OCI-LY1 (cell line): ENCODE data around the gene RGP1.

ENCODE experiments used
- H2AFZ ChIP-seq: fragments of 200-600 bp; sonication (generic), shearing (Covaris generic); 2 replicates; pipeline ENCODE4 v1.6.0; 2014; ENCODE audit warnings: antibody characterized with exemption, mild to moderate bottlenecking, low read length
- H3F3A ChIP-seq: fragments of 200-600 bp; sonication (generic), shearing (Covaris generic); 2 replicates; pipeline ENCODE4 v1.6.0; 2014; ENCODE audit warnings: mild to moderate bottlenecking, antibody characterized with exemption, low read length, moderate library complexity; ENCODE audit not compliant: insufficient read depth
- H3K27ac ChIP-seq: fragments of 200-600 bp; sonication (generic); 2 replicates; pipeline ENCODE4 v1.5.1; 2014; ENCODE audit warnings: low read length, mixed run types, mild to moderate bottlenecking, low read depth; ENCODE audit not compliant: poor library complexity, severe bottlenecking
- H3K27me3 ChIP-seq: fragments of 200-600 bp; sonication (generic); 2 replicates; pipeline ENCODE4 v1.6.0; 2014; ENCODE audit warnings: antibody characterized with exemption, mild to moderate bottlenecking, low read length, moderate library complexity; ENCODE audit not compliant: insufficient read depth
- H3K36me3 ChIP-seq: fragments of 200-600 bp; sonication (generic); 2 replicates; pipeline ENCODE4 v1.6.1; 2014; ENCODE audit warnings: mild to moderate bottlenecking, antibody characterized with exemption, low read length, moderate library complexity, mixed read lengths; ENCODE audit not compliant: insufficient read depth
- H3K4me1 ChIP-seq: fragments of 200-600 bp; sonication (generic); 2 replicates; pipeline ENCODE4 v1.5.1; 2014; ENCODE audit warnings: mild to moderate bottlenecking, low read length, moderate library complexity; ENCODE audit not compliant: insufficient read depth, severe bottlenecking
- H3K4me2 ChIP-seq: fragments of 200-600 bp; sonication (generic), shearing (Covaris generic); 2 replicates; pipeline ENCODE4 v1.6.1; 2014; ENCODE audit warnings: low read length
- H3K4me3 ChIP-seq: fragments of 200-600 bp; sonication (generic); 2 replicates; pipeline ENCODE4 v1.5.1; 2014; ENCODE audit warnings: low read length, low read depth, mild to moderate bottlenecking, mixed read lengths; ENCODE audit not compliant: poor library complexity, severe bottlenecking
- H3K79me2 ChIP-seq: fragments of 200-600 bp; shearing (Covaris generic); 2 replicates; pipeline ENCODE4 v1.6.1; 2016; ENCODE audit warnings: mixed run types, low read length, mixed read lengths; ENCODE audit not compliant: insufficient read depth
- H3K9ac ChIP-seq: fragments of 200-600 bp; sonication (generic), shearing (Covaris generic); 2 replicates; pipeline ENCODE4 v1.6.1; 2014; ENCODE audit warnings: mild to moderate bottlenecking, low read length, mixed read lengths
- H3K9me2 ChIP-seq: fragments of 200-600 bp; sonication (generic), shearing (Covaris generic); 2 replicates; pipeline ENCODE4 v1.6.1; 2014; ENCODE audit warnings: low read depth, mild to moderate bottlenecking, low read length, mixed read lengths
- H3K9me3 ChIP-seq: fragments of 200-600 bp; shearing (Covaris generic); 2 replicates; pipeline ENCODE4 v1.6.1; 2014; ENCODE audit warnings: low read length, mixed read lengths
- H4K20me1 ChIP-seq: fragments of 200-600 bp; sonication (generic), shearing (Covaris generic); 2 replicates; pipeline ENCODE4 v1.6.0; 2016; ENCODE audit warnings: mild to moderate bottlenecking, low read length; ENCODE audit not compliant: insufficient read depth
- EZH2 ChIP-seq: fragments of 200-600 bp; sonication (generic), shearing (Covaris generic); IDR thresholded peaks from 2 replicates; pipeline ENCODE4 v1.8.0; 2017; ENCODE audit warnings: borderline replicate concordance, mixed run types, mild to moderate bottlenecking, antibody characterized with exemption, low read length, moderate library complexity, mixed read lengths
- TF ChIP-seq, protein P1 (sequence below): fragments of 200-600 bp; sonication (generic), shearing (Covaris generic); IDR thresholded peaks from 2 replicates; pipeline ENCODE4 v1.5.1; 2017; ENCODE audit warnings: mild to moderate bottlenecking, antibody characterized with exemption, low read length, moderate library complexity, mixed read lengths

Gene RGP1

GRCh38 chr9:35740243-35740642 is 8.8 kb upstream of the RGP1 start:
- Histone ChIP-seq H3K36me3 (peaks cover 83% of the 10 kb centered on the region), H3K9ac (no peak overlapping the region), H3K4me1 (no peaks in the 10 kb centered on the region), H3K4me3 (no peak overlapping the region), H3K79me2 (no peaks in the 10 kb centered on the region), H3F3A (no peaks in the 10 kb centered on the region), H3K27ac (no peak overlapping the region), H3K27me3 (no peaks in the 10 kb centered on the region), H3K4me2 (no peak overlapping the region), H4K20me1 (no peaks in the 10 kb centered on the region), H3K9me2 (no peaks in the 10 kb centered on the region), H3K9me3 (no peaks in the 10 kb centered on the region), H2AFZ (no peak overlapping the region)
- TF ChIP-seq, protein P1, sequence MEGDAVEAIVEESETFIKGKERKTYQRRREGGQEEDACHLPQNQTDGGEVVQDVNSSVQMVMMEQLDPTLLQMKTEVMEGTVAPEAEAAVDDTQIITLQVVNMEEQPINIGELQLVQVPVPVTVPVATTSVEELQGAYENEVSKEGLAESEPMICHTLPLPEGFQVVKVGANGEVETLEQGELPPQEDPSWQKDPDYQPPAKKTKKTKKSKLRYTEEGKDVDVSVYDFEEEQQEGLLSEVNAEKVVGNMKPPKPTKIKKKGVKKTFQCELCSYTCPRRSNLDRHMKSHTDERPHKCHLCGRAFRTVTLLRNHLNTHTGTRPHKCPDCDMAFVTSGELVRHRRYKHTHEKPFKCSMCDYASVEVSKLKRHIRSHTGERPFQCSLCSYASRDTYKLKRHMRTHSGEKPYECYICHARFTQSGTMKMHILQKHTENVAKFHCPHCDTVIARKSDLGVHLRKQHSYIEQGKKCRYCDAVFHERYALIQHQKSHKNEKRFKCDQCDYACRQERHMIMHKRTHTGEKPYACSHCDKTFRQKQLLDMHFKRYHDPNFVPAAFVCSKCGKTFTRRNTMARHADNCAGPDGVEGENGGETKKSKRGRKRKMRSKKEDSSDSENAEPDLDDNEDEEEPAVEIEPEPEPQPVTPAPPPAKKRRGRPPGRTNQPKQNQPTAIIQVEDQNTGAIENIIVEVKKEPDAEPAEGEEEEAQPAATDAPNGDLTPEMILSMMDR: no peak
- no peak for TF ChIP-seq EZH2

GRCh38 chr9:35741740-35742139 is 7.3 kb upstream of the RGP1 start:
- peaks cover 14% of the 10 kb centered on the region for H3K4me1 ChIP-seq
- no peaks in the 10 kb centered on the region for H3F3A ChIP-seq
- no peak overlapping the region for H3K4me3 ChIP-seq
- H3K79me2 ChIP-seq: peaks cover 11% of the 10 kb centered on the region
- no peaks in the 10 kb centered on the region for H3K9me2 ChIP-seq
- no peaks in the 10 kb centered on the region for H3K27me3 ChIP-seq
- peaks cover 69% of the 10 kb centered on the region for H3K36me3 ChIP-seq
- H3K4me2 ChIP-seq: no peak overlapping the region
- no peaks in the 10 kb centered on the region for H3K9me3 ChIP-seq
- no peaks in the 10 kb centered on the region for H4K20me1 ChIP-seq
- TF ChIP-seq, protein P1: no peak
- TF ChIP-seq EZH2: no peak
- H2AFZ ChIP-seq: no peak overlapping the region
- H3K9ac ChIP-seq: no peak overlapping the region
- no peak overlapping the region for H3K27ac ChIP-seq

GRCh38 chr9:35743452-35743851 is 5.6 kb upstream of the RGP1 start:
- no peak overlapping the region for H3K4me3 ChIP-seq
- H3F3A ChIP-seq: no peaks in the 10 kb centered on the region
- no peak overlapping the region for H3K9ac ChIP-seq
- no peaks in the 10 kb centered on the region for H3K27me3 ChIP-seq
- H3K9me2 ChIP-seq: no peaks in the 10 kb centered on the region
- peaks cover 28% of the 10 kb centered on the region for H3K4me1 ChIP-seq
- no peak overlapping the region for H3K27ac ChIP-seq
- TF ChIP-seq, protein P1: no peak
- no peak for TF ChIP-seq EZH2
- no peaks in the 10 kb centered on the region for H4K20me1 ChIP-seq
- no peak overlapping the region for H3K4me2 ChIP-seq
- H3K36me3 ChIP-seq: peaks cover 52% of the 10 kb centered on the region
- H3K79me2 ChIP-seq: peaks cover 28% of the 10 kb centered on the region
- no peaks in the 10 kb centered on the region for H3K9me3 ChIP-seq
- H2AFZ ChIP-seq: no peak overlapping the region
